ENCODE data around the gene ADCY9.
A peak's percentile ranks its signal among the peaks of the same experiment; 100 is the strongest.

ADCY9 gene

GRCh38 chr16:4120176-4120575, 3.9 kb upstream of the ADCY9 start:
- DNase-seq: no peak

GRCh38 chr16:4117250-4117578, 972 bp upstream of the ADCY9 start:
- no peak for DNase-seq

GRCh38 chr16:4115949-4116318, 308 bp downstream of the ADCY9 start:
- DNase-seq: no peak

GRCh38 chr16:4115209-4115948, 863 bp downstream of the ADCY9 start:
- peak; percentile 42 for DNase-seq

- DNase-seq: no peak
These were observed 1.7 kb downstream of the ADCY9 start for GRCh38 chr16:4114257-4115208.

GRCh38 chr16:4113358-4114256, 2.6 kb downstream of the ADCY9 start:
- DNase-seq: no peak

GRCh38 chr16:4111748-4112696, 4.2 kb downstream of the ADCY9 start:
- DNase-seq: no peak

GRCh38 chr16:4110680-4111079, 5.6 kb downstream of the ADCY9 start:
- DNase-seq: no peak

GRCh38 chr16:4110065-4110464, 6.2 kb downstream of the ADCY9 start:
- no peak for DNase-seq

- DNase-seq: no peak
These were observed 6.9 kb downstream of the ADCY9 start for GRCh38 chr16:4109250-4109736.

- no peak for DNase-seq
These were observed 9.7 kb downstream of the ADCY9 start for GRCh38 chr16:4106516-4106915.

- no peak for DNase-seq
These were observed 10.4 kb downstream of the ADCY9 start for GRCh38 chr16:4105848-4106247.

GRCh38 chr16:4103745-4104144, 12.5 kb downstream of the ADCY9 start:
- DNase-seq: no peak

GRCh38 chr16:4101421-4102219, 14.6 kb downstream of the ADCY9 start:
- DNase-seq: no peak

GRCh38 chr16:4098501-4098900, 17.7 kb downstream of the ADCY9 start:
- no peak for DNase-seq

- DNase-seq: no peak
These were observed 18.4 kb downstream of the ADCY9 start for GRCh38 chr16:4097826-4098240.

GRCh38 chr16:4096509-4096908, 19.7 kb downstream of the ADCY9 start:
- no peak for DNase-seq

GRCh38 chr16:4094127-4094773, 22.0 kb downstream of the ADCY9 start:
- no peak for DNase-seq

GRCh38 chr16:4093495-4094126, 22.6 kb downstream of the ADCY9 start:
- no peak for DNase-seq
